CD14-positive monocyte (primary cell): ENCODE data around the gene HERC5. TPM values are rescaled to one million over a fixed set of nuclear protein-coding genes. Genes with fewer than 3 reads are reported as not detected.

Experiments used
- DNase-seq, 3 donors: peaks; one replicate each; pipeline ENCODE4 v3.0.0-alpha.2; 2011 to 2022
- H2AFZ ChIP-seq: 2 replicates; pipeline ENCODE4 v1.6.0; 2012; ENCODE audit warnings: mild to moderate bottlenecking, low read depth, low read length, inconsistent platforms; ENCODE audit not compliant: insufficient read depth, poor library complexity, severe bottlenecking
- H3K27ac ChIP-seq, 2 donors: 1 replicate in 1 of 2; 2 replicates in 1 of 2; pipeline ENCODE4 v1.5.1; 2012 to 2013; ENCODE audit warnings: low read length in 2 of 2, control low read depth in 1 of 2, inconsistent platforms in 1 of 2, low read depth in 1 of 2, mild to moderate bottlenecking in 1 of 2
- H3K27me3 ChIP-seq, 2 donors: one replicate each; pipeline versions ENCODE4 v1.6.0 to v1.6.1; 2011 to 2013; ENCODE audit warnings: low read length in 2 of 2; ENCODE audit not compliant: control insufficient read depth in 2 of 2, insufficient read depth in 2 of 2
- H3K36me3 ChIP-seq, 2 donors: replicated peaks in 1 of 2; 1 replicate in 1 of 2; 2 replicates in 1 of 2; pipeline versions ENCODE4 v1.5.1 to v1.6.1; 2012 to 2013; ENCODE audit warnings: low read length in 2 of 2, control low read depth in 1 of 2, inconsistent platforms in 1 of 2, mild to moderate bottlenecking in 1 of 2; ENCODE audit not compliant: insufficient read depth in 2 of 2, control insufficient read depth in 1 of 2
- H3K4me1 ChIP-seq, 2 donors: 1 replicate in 1 of 2; 2 replicates in 1 of 2; pipeline versions ENCODE4 v1.5.1 to v1.6.1; 2012 to 2013; ENCODE audit warnings: low read length in 2 of 2, control low read depth in 1 of 2, inconsistent platforms in 1 of 2, mild to moderate bottlenecking in 1 of 2, moderate library complexity in 1 of 2; ENCODE audit not compliant: insufficient read depth in 2 of 2, control insufficient read depth in 1 of 2
- H3K4me2 ChIP-seq: replicated peaks from 2 replicates; pipeline ENCODE3; 2012; ENCODE audit warnings: low read length, moderate library complexity, mild to moderate bottlenecking; ENCODE audit not compliant: poor library complexity, severe bottlenecking; ENCODE audit errors: extremely low read depth
- H3K4me3 ChIP-seq, 3 experiments: fragments of 200-600 bp in 1 of 3; sonication (generic) in 1 of 3; replicated peaks in 1 of 3; 1 replicate in 2 of 3; 2 replicates in 1 of 3; pipeline ENCODE4 v1.5.1; 2011 to 2013; ENCODE audit warnings: low read length in 3 of 3, mild to moderate bottlenecking in 3 of 3, control low read depth in 2 of 3, low read depth in 2 of 3, inconsistent platforms in 1 of 3, moderate library complexity in 1 of 3
- H3K79me2 ChIP-seq: 2 replicates; pipeline ENCODE4 v1.6.0; 2012; ENCODE audit warnings: mild to moderate bottlenecking, control low read depth, inconsistent platforms, low read length, moderate library complexity; ENCODE audit not compliant: insufficient read depth
- H3K9ac ChIP-seq: 2 replicates; pipeline ENCODE4 v1.6.0; 2017; ENCODE audit warnings: low read length, mild to moderate bottlenecking; ENCODE audit not compliant: insufficient read depth, poor library complexity, severe bottlenecking
- H3K9me3 ChIP-seq, 2 donors: replicated peaks in 1 of 2; 1 replicate in 1 of 2; 2 replicates in 1 of 2; pipeline versions ENCODE4 v1.5.1 to v1.6.1; 2012 to 2013; ENCODE audit warnings: low read length in 2 of 2, control low read depth in 1 of 2; ENCODE audit not compliant: control insufficient read depth in 1 of 2, insufficient read depth in 1 of 2
- H4K20me1 ChIP-seq: 2 replicates; pipeline ENCODE4 v1.6.0; 2012; ENCODE audit warnings: mild to moderate bottlenecking, low read length, control low read depth, moderate library complexity; ENCODE audit not compliant: insufficient read depth
- H3K27ac Mint-ChIP-seq, 7 donors: one replicate each; pipeline ENCODE4 v1.8.0; 2020; ENCODE audit warnings: mild to moderate bottlenecking in 7 of 7, mixed read lengths in 7 of 7, moderate library complexity in 6 of 7, inconsistent platforms in 2 of 7
- H3K27me3 Mint-ChIP-seq, 3 donors: one replicate each; pipeline ENCODE4 v1.8.0; 2021 to 2022; ENCODE audit warnings: low read depth in 3 of 3, mild to moderate bottlenecking in 3 of 3, mixed read lengths in 3 of 3, moderate library complexity in 3 of 3, inconsistent platforms in 1 of 3
- H3K36me3 Mint-ChIP-seq, 2 donors: one replicate each; pipeline ENCODE4 v1.8.0; 2020; ENCODE audit warnings: mixed read lengths in 2 of 2, inconsistent platforms in 1 of 2, mild to moderate bottlenecking in 1 of 2
- H3K4me1 Mint-ChIP-seq: one replicate; pipeline ENCODE4 v1.8.0; 2020; ENCODE audit warnings: mild to moderate bottlenecking, mixed read lengths
- H3K4me3 Mint-ChIP-seq, 2 donors: one replicate each; pipeline ENCODE4 v1.8.0; 2020; ENCODE audit warnings: mild to moderate bottlenecking in 2 of 2, mixed read lengths in 2 of 2, moderate library complexity in 1 of 2
- H3K9me3 Mint-ChIP-seq, 7 donors: one replicate each; pipeline ENCODE4 v1.8.0; 2020 to 2022; ENCODE audit warnings: mixed read lengths in 7 of 7, mild to moderate bottlenecking in 6 of 7, moderate library complexity in 6 of 7, inconsistent platforms in 2 of 7
- WGBS: methylation state at CpG from one replicate; pipeline ENCODE4 v1.1.5; 2013; ENCODE audit warnings: missing lambda C conversion rate; ENCODE audit not compliant: insufficient coverage; 5-methylcytosine and 5-hydroxymethylcytosine counted together
- intact Hi-C, 2 donors: fragments of 100-400 bp; cut with micrococcal nuclease; formaldehyde crosslinking; loops; one replicate each; pipeline versions ENCODE4 v1.15.0 to v1.15.1; 2023
- polyA plus RNA-seq, 3 donors: library from polyadenylated mRNA; depleted of rRNA in 1 of 3; unstranded in 2 of 3; stranded (reverse) in 1 of 3; fragments of 300-500 nt in 2 of 3; fragments of >200 nt in 1 of 3; fragmentation: Illumina TruSeq in 2 of 3; gene quantifications; 1 replicate in 2 of 3; 2 replicates in 1 of 3; pipeline ENCODE4 v1.2.3, GENCODE V29; 2012 to 2021
- TF ChIP-seq, protein P1 (sequence below): fragments of 200-600 bp; IDR thresholded peaks from one replicate; pipeline ENCODE4 v1.8.0; 2022; ENCODE audit warnings: antibody characterized with exemption, mild to moderate bottlenecking

Gene HERC5
- polyA plus RNA-seq, 3 donors: 2.9 to 10.4 (median 8.1) TPM

DNA sequence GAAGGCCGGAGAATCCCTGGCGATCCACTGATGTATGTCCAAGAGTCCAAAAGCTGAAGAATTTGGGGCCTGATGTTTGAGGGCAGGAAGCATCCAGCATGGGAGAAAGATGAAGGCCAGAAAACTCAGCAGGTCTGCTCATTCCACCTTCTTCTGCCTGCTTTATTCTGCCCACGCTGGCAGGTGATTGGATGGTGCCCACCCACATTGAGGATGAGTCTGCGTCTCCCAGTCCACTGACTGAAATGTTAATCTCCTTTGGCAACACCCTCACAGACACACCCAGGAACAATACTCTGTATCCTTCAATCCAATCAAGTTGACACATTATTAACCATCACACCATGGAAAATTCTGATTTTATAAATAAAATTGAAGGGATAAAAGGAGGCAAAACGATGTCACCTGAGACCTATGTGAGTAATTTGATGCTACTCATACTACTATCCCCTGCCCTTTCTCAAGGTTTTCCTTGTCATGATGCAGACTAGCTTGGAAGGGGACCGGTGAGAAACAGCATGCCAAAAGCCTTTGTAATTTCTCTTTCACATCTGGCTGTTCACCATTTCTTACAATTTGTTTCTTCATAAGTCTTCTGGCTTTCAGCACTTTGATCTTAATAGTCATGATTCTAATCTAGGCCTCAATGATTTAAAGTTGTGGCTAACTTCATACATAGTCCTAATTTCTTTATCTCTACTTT, 76.3 kb downstream of the HERC5 start:
- Mint-ChIP-seq H3K4me3 (no peak overlapping the region), H3K36me3 (no peaks in the 10 kb centered on the region), H3K27me3 (peaks cover 0 to 2% (median 0%) of the 10 kb centered on the region in 3 donors), H3K27ac (no peak overlapping the region), H3K9me3 (peaks cover 0 to 2% (median 0%) of the 10 kb centered on the region in 7 donors), H3K4me1 (no peaks in the 10 kb centered on the region)
- no peak for DNase-seq
- Histone ChIP-seq H4K20me1 (no peaks in the 10 kb centered on the region), H3K4me2 (no peak overlapping the region), H3K36me3 (no peaks in the 10 kb centered on the region), H3K4me1 (no peaks in the 10 kb centered on the region), H3K9me3 (no peaks in the 10 kb centered on the region), H3K27ac (no peak overlapping the region), H2AFZ (no peak overlapping the region), H3K27me3 (no peaks in the 10 kb centered on the region), H3K9ac (no peak overlapping the region), H3K4me3 (no peak overlapping the region), H3K79me2 (no peaks in the 10 kb centered on the region)
- intact Hi-C loops: no loop called here
- WGBS: 100% methylated on average over 3 of the region's 6 CpGs
- TF ChIP-seq, protein P1, sequence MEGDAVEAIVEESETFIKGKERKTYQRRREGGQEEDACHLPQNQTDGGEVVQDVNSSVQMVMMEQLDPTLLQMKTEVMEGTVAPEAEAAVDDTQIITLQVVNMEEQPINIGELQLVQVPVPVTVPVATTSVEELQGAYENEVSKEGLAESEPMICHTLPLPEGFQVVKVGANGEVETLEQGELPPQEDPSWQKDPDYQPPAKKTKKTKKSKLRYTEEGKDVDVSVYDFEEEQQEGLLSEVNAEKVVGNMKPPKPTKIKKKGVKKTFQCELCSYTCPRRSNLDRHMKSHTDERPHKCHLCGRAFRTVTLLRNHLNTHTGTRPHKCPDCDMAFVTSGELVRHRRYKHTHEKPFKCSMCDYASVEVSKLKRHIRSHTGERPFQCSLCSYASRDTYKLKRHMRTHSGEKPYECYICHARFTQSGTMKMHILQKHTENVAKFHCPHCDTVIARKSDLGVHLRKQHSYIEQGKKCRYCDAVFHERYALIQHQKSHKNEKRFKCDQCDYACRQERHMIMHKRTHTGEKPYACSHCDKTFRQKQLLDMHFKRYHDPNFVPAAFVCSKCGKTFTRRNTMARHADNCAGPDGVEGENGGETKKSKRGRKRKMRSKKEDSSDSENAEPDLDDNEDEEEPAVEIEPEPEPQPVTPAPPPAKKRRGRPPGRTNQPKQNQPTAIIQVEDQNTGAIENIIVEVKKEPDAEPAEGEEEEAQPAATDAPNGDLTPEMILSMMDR: no peak

- TF ChIP-seq, protein P1: no peak
- H3K4me1 Mint-ChIP-seq: peaks cover 5% of the 10 kb centered on the region
- Histone ChIP-seq H3K4me2 (no peak overlapping the region), H3K27ac (no peak overlapping the region), H3K9me3 (no peaks in the 10 kb centered on the region), H3K79me2 (no peaks in the 10 kb centered on the region), H4K20me1 (no peaks in the 10 kb centered on the region), H3K4me3 (no peak overlapping the region), H3K4me1 (peaks cover 2 to 4% of the 10 kb centered on the region in 2 donors), H2AFZ (no peak overlapping the region), H3K9ac (no peak overlapping the region), H3K27me3 (no peaks in the 10 kb centered on the region), H3K36me3 (no peaks in the 10 kb centered on the region)
- no peaks in the 10 kb centered on the region for H3K36me3 Mint-ChIP-seq
- H3K27ac Mint-ChIP-seq: peak overlapping the region in 1 of 7 donors; percentile 41
- H3K27me3 Mint-ChIP-seq: peaks cover 0 to 3% (median 2%) of the 10 kb centered on the region in 3 donors
- H3K4me3 Mint-ChIP-seq: no peak overlapping the region
- DNase-seq: no peak
- H3K9me3 Mint-ChIP-seq: peaks cover 0 to 2% (median 0%) of the 10 kb centered on the region in 7 donors
- 83% methylated on average over 1 of the region's 4 CpGs for WGBS
- intact Hi-C loops: no loop called here
Observed at GRCh38 chr4:88533937-88534750, 77.2 kb downstream of the HERC5 start.
